ENCODE measurements around the gene PLK4. TPM values are rescaled to one million over a fixed set of nuclear protein-coding genes. Genes with fewer than 3 reads are reported as not detected.
"Not testable (repeated sequence)": the region's sequence is repeated elsewhere in the genome, so short reads cannot be mapped to it uniquely, and the experiment has no call there.

PLK4 gene
- total and polyA plus RNA-seq, 8 donors, result 1.2 to 13.8 (median 2.6) TPM

DNA sequence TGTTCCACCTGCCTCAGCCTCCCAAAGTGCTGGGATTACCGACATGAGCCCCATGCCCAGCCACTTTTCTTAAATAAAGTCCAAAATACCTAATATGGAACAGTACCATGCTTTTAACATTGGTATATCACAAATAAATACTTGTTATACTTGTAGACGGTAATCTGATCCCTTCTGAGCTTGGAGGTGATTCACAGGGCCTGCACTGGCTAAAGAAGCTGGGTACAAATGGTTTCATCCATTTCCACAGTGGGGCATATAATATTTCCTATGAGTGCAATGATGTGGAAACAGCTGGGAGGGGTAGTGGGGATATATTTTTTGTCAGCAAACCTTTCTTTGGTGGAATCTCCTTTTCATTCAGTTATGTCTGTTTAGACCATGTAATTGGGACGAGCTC, 35.8 kb downstream of the PLK4 start:
- Histone ChIP-seq H3K9me3 (no peaks in the 10 kb centered on the region), H3K27ac (no peak overlapping the region), H3K4me1 (no peaks in the 10 kb centered on the region), H3K4me3 (no peak overlapping the region), H3K36me3 (peaks cover 10 to 47% (median 45%) of the 10 kb centered on the region in 4 donors), H3K27me3 (no peaks in the 10 kb centered on the region)
- TF ChIP-seq, protein P1, sequence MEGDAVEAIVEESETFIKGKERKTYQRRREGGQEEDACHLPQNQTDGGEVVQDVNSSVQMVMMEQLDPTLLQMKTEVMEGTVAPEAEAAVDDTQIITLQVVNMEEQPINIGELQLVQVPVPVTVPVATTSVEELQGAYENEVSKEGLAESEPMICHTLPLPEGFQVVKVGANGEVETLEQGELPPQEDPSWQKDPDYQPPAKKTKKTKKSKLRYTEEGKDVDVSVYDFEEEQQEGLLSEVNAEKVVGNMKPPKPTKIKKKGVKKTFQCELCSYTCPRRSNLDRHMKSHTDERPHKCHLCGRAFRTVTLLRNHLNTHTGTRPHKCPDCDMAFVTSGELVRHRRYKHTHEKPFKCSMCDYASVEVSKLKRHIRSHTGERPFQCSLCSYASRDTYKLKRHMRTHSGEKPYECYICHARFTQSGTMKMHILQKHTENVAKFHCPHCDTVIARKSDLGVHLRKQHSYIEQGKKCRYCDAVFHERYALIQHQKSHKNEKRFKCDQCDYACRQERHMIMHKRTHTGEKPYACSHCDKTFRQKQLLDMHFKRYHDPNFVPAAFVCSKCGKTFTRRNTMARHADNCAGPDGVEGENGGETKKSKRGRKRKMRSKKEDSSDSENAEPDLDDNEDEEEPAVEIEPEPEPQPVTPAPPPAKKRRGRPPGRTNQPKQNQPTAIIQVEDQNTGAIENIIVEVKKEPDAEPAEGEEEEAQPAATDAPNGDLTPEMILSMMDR (IDR thresholded peaks at IDR 0.05), result no peak
- no peak for TF ChIP-seq POLR2A (IDR thresholded peaks at IDR 0.05)
- no peak for TF ChIP-seq EP300 (IDR thresholded peaks at IDR 0.05)
- TF ChIP-seq POLR2AphosphoS5 (IDR thresholded peaks at IDR 0.05), result no peak
- DNase-seq, result no peak
- intact Hi-C loops (cut with DNase I; ENCODE audit: low total_unique reads), result no loop called here
- WGBS, 5 donors, result 95 to 98% (median 95%) methylated on average over 3 of the region's 3 CpGs

DNA sequence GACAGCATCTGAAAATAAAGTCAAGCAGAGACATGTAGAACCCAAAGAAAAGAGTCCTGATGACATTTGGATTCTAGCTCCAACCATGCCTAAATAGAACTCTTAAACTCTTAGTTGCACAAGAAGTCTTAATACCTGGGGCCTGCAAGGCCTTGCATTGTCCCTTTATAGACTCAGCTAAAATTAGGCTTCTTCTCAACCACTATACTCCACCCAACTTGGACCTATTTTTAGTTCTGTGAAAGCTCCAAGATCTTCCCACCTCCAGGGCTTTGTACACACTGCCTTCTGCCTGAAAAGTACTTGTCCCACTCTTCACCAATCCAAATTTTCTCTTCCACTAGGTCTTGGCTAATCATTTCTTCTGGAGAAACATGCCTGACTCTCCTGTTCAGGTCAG, 36.5 kb downstream of the PLK4 start:
- no peak for DNase-seq
- H3K4me3 ChIP-seq, result no peak overlapping the region
- intact Hi-C loops (cut with DNase I; ENCODE audit: low total_unique reads), result no loop called here

DNA sequence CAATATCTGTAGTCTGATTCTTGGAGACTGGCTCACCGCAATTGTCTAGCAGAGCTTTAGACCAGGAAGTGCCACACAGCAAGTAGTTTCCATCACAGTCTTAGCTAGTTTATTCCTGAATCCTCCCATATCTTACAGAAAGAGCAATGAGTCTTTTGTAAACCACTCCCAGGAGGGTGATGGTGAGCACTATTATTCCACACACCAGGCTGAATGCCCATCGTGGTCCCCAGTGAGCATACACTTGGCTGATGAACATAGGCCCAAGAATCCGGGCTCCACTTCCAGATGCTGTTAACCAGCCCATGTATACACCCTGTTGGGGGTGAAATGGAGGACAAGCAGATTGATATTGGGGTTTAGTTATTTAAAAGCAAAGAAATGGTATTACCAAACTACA, 39.8 kb downstream of the PLK4 start:
- no peak for DNase-seq
- TF ChIP-seq POLR2AphosphoS5 (IDR thresholded peaks at IDR 0.05) (no peak), POLR2A (IDR thresholded peaks at IDR 0.05) (no peak), EP300 (IDR thresholded peaks at IDR 0.05) (no peak)
- TF ChIP-seq, protein P1 (IDR thresholded peaks at IDR 0.05), result no peak
- WGBS, 5 donors, result 92 to 100% (median 95%) methylated on average over 3 of the region's 3 CpGs
- Histone ChIP-seq H3K36me3 (peaks cover 11 to 71% (median 57%) of the 10 kb centered on the region in 4 donors), H3K27ac (no peak overlapping the region), H3K9me3 (no peaks in the 10 kb centered on the region), H3K27me3 (no peaks in the 10 kb centered on the region), H3K4me1 (no peaks in the 10 kb centered on the region), H3K4me3 (no peak overlapping the region)
- intact Hi-C loops (cut with DNase I; ENCODE audit: low total_unique reads), result no loop called here

More for the DNA sequence above, 36.5 kb downstream of the PLK4 start:
- H3K36me3 ChIP-seq, result peaks cover 11 to 50% (median 49%) of the 10 kb centered on the region in 4 donors
- no peak overlapping the region for H3K27ac ChIP-seq
- no peaks in the 10 kb centered on the region for H3K9me3 ChIP-seq
- H3K4me1 ChIP-seq, result no peaks in the 10 kb centered on the region
- no peaks in the 10 kb centered on the region for H3K27me3 ChIP-seq
- TF ChIP-seq POLR2AphosphoS5 (IDR thresholded peaks at IDR 0.05) (no peak), EP300 (IDR thresholded peaks at IDR 0.05) (no peak), POLR2A (IDR thresholded peaks at IDR 0.05) (no peak)
- TF ChIP-seq, protein P1 (IDR thresholded peaks at IDR 0.05), result no peak

DNA sequence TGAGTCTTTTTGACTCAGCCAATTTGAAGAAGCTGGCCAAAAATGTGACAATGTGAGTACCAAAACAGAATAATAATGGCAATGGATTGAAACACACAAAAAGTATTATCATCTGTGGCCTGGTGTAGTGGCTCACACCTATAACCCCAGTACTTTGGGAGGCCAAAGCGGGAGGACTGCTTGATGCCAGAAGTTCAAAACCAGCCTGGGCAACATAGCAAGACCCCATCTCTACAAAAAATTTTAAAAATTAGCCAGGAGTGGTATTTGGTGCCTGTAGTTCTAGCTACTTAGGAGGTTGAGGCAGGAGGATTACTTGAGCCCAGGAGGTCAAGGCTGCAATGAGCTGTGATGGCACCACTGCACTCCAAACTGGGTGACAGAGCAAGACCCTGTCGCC, 41.5 kb downstream of the PLK4 start:
- Histone ChIP-seq H3K4me1 (no peaks in the 10 kb centered on the region), H3K36me3 (peaks cover 15 to 75% (median 60%) of the 10 kb centered on the region in 4 donors), H3K9me3 (peaks cover 0 to 3% (median 0%) of the 10 kb centered on the region in 4 donors), H3K27me3 (no peaks in the 10 kb centered on the region), H3K4me3 (no peak overlapping the region), H3K27ac (no peak overlapping the region)
- no peak for DNase-seq
- TF ChIP-seq EP300 (IDR thresholded peaks at IDR 0.05) (no peak), POLR2AphosphoS5 (IDR thresholded peaks at IDR 0.05) (no peak), POLR2A (IDR thresholded peaks at IDR 0.05) (no peak)
- TF ChIP-seq, protein P1 (IDR thresholded peaks at IDR 0.05), result no peak
- intact Hi-C loops (cut with DNase I; ENCODE audit: low total_unique reads), result no loop called here
- WGBS, 5 donors, result 92 to 100% (median 99%) methylated on average over 2 of the region's 2 CpGs

DNA sequence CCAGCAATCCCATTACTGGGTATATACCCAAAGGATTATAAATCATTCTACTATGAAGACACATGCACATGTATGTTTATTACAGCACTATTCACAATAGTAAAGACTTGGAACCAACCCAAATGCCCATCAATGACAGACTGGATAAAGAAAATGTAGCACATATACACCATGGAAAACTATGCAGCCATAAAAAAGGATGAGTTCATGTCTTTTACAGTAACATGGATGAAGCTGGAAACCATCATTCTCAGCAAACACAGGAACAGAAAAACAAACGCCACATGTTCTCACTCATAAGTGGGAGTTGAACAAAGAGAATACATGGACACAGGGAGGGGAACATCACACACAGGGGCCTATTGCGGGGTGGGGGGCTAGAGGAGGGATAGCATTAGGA, 45.0 kb downstream of the PLK4 start:
- WGBS, 5 donors, result 91 to 100% (median 98%) methylated on average over 2 of the region's 2 CpGs

More for the DNA sequence above, 45.0 kb downstream of the PLK4 start:
- H3K4me1 ChIP-seq; H3K27me3 ChIP-seq; H3K27ac ChIP-seq; intact Hi-C loops (cut with DNase I; ENCODE audit: low total_unique reads); H3K4me3 ChIP-seq; DNase-seq; H3K9me3 ChIP-seq: not testable (repeated sequence)
- H3K36me3 ChIP-seq, result peaks cover 17 to 88% (median 62%) of the 10 kb centered on the region in 4 donors

All from stomach (tissue), 9 donors.